ENCODE data around the gene OR52A5.

OR52A5 gene

GRCh38 chr11:5107285-5107684, 30.9 kb downstream of the OR52A5 start:
- no peak overlapping the region for H3K4me3 ChIP-seq (ENCODE audit: control insufficient read depth, low read depth, low read length)
- DNase-seq (ENCODE audit: low read depth) = no peak
- TF ChIP-seq, protein P1, sequence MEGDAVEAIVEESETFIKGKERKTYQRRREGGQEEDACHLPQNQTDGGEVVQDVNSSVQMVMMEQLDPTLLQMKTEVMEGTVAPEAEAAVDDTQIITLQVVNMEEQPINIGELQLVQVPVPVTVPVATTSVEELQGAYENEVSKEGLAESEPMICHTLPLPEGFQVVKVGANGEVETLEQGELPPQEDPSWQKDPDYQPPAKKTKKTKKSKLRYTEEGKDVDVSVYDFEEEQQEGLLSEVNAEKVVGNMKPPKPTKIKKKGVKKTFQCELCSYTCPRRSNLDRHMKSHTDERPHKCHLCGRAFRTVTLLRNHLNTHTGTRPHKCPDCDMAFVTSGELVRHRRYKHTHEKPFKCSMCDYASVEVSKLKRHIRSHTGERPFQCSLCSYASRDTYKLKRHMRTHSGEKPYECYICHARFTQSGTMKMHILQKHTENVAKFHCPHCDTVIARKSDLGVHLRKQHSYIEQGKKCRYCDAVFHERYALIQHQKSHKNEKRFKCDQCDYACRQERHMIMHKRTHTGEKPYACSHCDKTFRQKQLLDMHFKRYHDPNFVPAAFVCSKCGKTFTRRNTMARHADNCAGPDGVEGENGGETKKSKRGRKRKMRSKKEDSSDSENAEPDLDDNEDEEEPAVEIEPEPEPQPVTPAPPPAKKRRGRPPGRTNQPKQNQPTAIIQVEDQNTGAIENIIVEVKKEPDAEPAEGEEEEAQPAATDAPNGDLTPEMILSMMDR (IDR thresholded peaks at IDR 0.05; ENCODE audit: control insufficient read depth, insufficient read depth, low read depth, low read length, missing control alignments) = no peak

DNA sequence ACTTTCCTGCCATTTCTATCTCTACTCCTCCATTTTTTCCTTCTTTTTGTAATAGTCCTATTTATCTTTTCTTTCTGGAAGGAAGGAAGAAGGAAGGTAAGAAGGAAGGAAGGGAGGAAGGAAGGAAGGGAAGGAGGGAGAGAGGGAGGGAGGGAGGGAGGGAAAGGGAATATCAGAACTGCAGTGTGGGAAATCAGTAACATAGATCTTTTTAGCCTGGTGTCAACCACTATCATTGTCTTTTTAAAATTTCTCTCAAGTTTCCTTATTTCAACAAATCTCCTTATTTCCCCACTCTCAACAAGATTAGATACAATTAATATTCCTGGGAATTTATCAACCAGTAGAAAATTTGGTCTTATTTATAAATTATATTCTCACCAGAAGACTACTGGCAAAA, 35.1 kb downstream of the OR52A5 start:
- H3K4me3 ChIP-seq (ENCODE audit: control insufficient read depth, low read depth, low read length) = no peak overlapping the region
- no peak for DNase-seq (ENCODE audit: low read depth)
- TF ChIP-seq, protein P1 (IDR thresholded peaks at IDR 0.05; ENCODE audit: control insufficient read depth, insufficient read depth, low read depth, low read length, missing control alignments) = no peak

GRCh38 chr11:5102246-5102645, 35.9 kb downstream of the OR52A5 start:
- no peak overlapping the region for H3K4me3 ChIP-seq (ENCODE audit: control insufficient read depth, low read depth, low read length)
- DNase-seq (ENCODE audit: low read depth) = no peak
- TF ChIP-seq, protein P1 (IDR thresholded peaks at IDR 0.05; ENCODE audit: control insufficient read depth, insufficient read depth, low read depth, low read length, missing control alignments) = no peak

- no peak for DNase-seq (ENCODE audit: low read depth)
- TF ChIP-seq, protein P1 (IDR thresholded peaks at IDR 0.05; ENCODE audit: control insufficient read depth, insufficient read depth, low read depth, low read length, missing control alignments) = no peak
- no peak overlapping the region for H3K4me3 ChIP-seq (ENCODE audit: control insufficient read depth, low read depth, low read length)
These were observed 42.1 kb downstream of the OR52A5 start for GRCh38 chr11:5096011-5096410.

DNA sequence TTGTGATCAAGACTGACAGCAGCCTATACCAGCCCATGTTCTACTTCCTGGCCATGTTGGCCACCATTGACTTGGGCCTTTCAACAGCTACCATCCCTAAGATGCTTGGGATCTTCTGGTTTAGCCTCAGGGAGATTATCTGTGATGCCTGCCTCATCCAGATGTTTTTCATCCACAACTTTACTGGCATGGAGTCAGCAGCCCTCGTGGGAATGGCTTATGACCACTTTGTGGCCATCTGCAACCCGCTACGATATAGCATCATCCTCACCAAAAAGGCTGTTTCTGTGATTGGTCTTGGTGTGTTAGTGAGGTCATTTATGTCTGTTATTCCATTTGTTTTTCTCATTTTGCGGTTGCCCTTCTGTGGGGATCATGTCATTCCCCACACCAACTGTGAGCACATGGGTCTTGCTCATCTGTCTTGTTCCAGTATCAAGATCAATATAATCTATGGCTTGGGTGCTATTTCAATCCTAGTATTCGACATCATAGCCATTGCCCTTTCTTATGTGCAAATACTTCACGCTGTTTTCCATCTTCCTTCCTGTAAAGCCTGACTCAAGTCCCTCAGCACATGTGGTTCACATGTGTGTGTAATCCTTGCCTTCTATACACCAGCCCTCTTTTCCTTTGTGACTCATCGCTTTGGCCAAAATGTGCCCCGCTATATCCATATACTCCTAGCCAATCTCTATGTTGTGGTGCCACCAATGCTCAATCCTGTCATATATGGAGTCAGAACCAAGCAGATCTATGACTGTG, 45.2 kb downstream of the OR52A5 start:
- TF ChIP-seq, protein P1 (IDR thresholded peaks at IDR 0.05; ENCODE audit: control insufficient read depth, insufficient read depth, low read depth, low read length, missing control alignments) = no peak
- DNase-seq (ENCODE audit: low read depth) = no peak

DNA sequence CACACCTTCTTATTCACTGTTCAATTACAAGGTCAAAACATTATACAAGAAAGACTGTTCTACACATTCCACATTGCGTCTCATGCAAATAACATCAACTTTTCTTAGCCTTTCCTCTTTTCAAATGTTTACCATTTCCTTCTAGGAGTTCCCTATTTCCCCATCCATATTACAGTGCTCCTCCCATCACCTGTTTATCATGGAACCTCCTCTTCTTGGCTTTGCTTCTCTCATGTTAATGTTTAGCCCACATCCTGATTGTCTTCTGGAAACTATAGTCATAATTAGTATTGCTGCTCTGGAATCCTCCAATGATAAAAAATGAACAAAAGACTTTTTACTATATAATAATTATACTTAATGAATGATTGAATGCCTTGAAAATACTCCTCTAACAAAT, 47.5 kb downstream of the OR52A5 start:
- TF ChIP-seq, protein P1 (IDR thresholded peaks at IDR 0.05; ENCODE audit: control insufficient read depth, insufficient read depth, low read depth, low read length, missing control alignments) = no peak
- no peak for DNase-seq (ENCODE audit: low read depth)
- H3K4me3 ChIP-seq (ENCODE audit: control insufficient read depth, low read depth, low read length) = no peak overlapping the region

More for the DNA sequence above, 45.2 kb downstream of the OR52A5 start:
- H3K4me3 ChIP-seq (ENCODE audit: control insufficient read depth, low read depth, low read length) = no peak overlapping the region
